Measurements from ENCODE around the gene KCTD5. TPM values are rescaled to one million over a fixed set of nuclear protein-coding genes. Genes with fewer than 3 reads are reported as not detected.

The KCTD5 gene
- total RNA-seq, 1 donor: 16.4 TPM

DNA sequence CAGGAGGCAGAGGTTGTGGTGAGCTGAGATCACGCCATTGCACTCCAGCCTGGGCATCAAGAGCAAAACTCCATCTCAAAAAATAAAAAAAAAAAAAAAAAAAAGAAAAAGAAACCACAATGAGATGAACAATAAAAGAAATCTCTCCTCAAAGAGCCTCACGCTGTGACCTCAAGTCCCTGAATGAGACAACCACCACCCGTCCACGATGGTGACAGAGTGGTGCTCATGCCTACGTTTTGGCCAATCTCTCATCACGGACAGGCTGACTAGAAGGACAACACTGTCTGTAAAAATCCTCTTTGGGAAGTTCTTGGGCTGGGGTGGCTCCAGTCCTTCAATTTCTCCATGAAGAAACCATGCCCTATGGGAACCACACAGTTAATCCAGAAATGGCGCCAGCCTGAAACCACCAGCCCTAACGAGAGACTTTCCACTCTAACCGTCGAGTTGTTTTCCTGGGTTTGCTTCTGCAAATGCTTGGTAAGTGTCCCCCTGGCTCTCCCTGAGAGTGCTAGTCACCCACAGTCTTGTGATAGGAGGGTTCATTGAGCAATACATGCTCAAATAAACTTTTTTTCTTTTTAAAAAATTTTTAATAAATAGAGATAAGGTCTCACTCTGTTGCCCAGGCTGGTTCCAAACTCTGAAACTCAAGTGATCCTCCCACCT lies 52.7 kb downstream of the KCTD5 start:
- TF ChIP-seq, protein P1, sequence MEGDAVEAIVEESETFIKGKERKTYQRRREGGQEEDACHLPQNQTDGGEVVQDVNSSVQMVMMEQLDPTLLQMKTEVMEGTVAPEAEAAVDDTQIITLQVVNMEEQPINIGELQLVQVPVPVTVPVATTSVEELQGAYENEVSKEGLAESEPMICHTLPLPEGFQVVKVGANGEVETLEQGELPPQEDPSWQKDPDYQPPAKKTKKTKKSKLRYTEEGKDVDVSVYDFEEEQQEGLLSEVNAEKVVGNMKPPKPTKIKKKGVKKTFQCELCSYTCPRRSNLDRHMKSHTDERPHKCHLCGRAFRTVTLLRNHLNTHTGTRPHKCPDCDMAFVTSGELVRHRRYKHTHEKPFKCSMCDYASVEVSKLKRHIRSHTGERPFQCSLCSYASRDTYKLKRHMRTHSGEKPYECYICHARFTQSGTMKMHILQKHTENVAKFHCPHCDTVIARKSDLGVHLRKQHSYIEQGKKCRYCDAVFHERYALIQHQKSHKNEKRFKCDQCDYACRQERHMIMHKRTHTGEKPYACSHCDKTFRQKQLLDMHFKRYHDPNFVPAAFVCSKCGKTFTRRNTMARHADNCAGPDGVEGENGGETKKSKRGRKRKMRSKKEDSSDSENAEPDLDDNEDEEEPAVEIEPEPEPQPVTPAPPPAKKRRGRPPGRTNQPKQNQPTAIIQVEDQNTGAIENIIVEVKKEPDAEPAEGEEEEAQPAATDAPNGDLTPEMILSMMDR (IDR thresholded peaks at IDR 0.05; ENCODE audit: insufficient read depth, low read length): no peak
- DNase-seq (ENCODE audit: low read depth): no peak
- H3K4me3 ChIP-seq (ENCODE audit: low read depth, low read length): no peak overlapping the region

DNA sequence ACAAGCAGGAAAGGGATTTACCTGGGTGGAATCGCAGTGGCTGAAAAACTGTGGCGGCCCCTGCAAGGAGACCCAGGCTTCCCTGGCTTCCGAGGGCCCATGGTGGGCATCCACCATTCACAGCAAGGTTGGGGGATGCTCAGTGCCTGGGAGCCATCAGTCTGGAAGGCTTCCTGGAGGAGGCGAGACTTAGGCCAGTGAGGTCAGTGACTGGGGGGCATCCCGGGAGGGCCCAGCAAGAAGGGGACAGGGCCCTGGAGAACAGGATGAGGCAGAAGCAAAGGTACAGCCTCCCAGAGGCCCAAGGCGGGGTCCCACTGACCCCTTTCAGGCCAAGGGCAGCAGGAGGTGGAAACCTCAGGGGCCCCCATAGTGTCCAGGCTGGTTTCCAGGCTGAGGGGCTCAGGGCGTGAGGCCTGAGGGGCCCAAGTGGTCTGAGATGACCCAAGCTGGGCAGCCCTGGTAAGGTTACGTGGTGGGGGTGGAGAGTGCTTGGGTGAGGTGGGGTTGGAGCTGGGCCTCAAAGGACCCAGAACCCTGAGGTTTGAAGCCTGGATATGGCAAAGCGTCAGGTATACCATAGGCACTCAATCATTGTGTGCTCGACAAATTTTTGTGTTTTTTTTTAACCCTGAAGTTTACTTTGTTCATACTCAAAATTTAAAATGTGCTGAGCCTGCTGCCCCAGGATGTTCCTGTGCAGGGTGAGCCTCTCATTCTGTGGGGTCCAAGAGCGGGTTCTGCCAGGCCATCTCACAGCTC lies 54.3 kb downstream of the KCTD5 start:
- TF ChIP-seq, protein P1 (IDR thresholded peaks at IDR 0.05; ENCODE audit: insufficient read depth, low read length): no peak
- H3K4me3 ChIP-seq (ENCODE audit: low read depth, low read length): no peak overlapping the region
- no peak for DNase-seq (ENCODE audit: low read depth)

DNA sequence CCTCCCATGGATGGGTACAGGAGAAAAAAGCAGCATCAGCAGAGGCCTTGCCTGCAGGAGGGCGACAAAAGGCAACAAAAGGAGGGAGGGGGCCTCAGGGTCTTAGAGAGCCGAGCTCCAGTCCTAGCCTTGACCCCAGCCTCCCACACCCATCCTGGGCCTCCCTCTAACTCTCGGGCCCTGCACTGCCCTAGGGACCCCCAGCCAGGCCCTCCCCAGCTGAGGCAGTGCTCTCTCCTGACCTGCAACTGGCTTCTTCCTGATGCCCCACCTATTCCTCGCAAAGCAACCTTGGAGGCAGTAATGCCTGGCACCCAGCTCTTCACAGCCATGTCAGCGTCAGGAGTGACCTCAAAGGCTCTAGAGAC lies 54.9 kb downstream of the KCTD5 start:
- no peak overlapping the region for H3K4me3 ChIP-seq (ENCODE audit: low read depth, low read length)
- TF ChIP-seq, protein P1 (IDR thresholded peaks at IDR 0.05; ENCODE audit: insufficient read depth, low read length): no peak
- no peak for DNase-seq (ENCODE audit: low read depth)

DNA sequence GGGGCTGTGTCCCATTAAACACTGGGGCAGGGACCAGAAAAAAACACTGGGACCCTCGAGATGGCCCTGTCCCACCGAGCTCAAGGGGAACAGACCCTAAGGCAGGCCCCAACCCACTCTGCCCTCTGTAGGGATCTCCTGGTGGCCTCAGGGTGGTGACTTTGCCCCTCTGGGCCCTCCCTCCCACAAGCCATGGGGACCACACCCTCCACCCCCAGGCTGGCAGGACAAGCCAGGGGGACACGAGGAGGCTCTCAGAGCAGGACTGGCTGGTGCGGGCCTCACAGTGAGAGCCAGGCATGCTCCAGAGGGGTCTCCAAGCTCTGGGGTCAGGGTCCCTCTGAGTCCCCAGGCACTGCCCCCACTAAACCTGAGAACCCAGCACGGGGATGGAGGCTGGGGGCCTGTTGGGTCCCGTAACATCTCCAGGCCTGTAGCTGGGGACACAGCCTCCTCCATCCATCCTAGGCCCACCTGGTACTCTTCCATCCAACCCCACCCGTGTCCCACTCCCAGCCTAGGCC lies 55.6 kb downstream of the KCTD5 start:
- TF ChIP-seq, protein P1 (IDR thresholded peaks at IDR 0.05; ENCODE audit: insufficient read depth, low read length): no peak
- no peak overlapping the region for H3K4me3 ChIP-seq (ENCODE audit: low read depth, low read length)
- DNase-seq (ENCODE audit: low read depth): no peak

DNA sequence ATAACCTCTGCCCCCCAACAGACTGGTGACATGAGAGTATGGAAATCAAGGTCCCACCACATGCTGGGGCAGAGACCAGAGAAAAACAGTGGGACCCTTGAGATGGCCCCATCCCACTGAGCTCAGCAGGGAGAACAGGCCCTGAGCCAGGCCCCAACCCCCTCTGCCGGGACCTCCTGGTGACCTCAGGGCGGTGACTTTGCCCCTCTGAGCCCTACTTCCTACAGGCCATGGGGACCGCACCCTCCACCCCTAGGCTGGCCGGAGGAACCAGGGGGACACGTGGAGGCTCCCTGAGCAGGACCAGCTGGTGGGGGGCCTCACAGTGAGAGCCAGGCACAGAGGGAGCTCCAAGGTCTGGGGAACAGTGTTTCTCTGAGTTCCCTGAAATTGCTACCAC lies 56.3 kb downstream of the KCTD5 start:
- DNase-seq (ENCODE audit: low read depth): no peak
- H3K4me3 ChIP-seq (ENCODE audit: low read depth, low read length): no peak overlapping the region
- TF ChIP-seq, protein P1 (IDR thresholded peaks at IDR 0.05; ENCODE audit: insufficient read depth, low read length): no peak

DNA sequence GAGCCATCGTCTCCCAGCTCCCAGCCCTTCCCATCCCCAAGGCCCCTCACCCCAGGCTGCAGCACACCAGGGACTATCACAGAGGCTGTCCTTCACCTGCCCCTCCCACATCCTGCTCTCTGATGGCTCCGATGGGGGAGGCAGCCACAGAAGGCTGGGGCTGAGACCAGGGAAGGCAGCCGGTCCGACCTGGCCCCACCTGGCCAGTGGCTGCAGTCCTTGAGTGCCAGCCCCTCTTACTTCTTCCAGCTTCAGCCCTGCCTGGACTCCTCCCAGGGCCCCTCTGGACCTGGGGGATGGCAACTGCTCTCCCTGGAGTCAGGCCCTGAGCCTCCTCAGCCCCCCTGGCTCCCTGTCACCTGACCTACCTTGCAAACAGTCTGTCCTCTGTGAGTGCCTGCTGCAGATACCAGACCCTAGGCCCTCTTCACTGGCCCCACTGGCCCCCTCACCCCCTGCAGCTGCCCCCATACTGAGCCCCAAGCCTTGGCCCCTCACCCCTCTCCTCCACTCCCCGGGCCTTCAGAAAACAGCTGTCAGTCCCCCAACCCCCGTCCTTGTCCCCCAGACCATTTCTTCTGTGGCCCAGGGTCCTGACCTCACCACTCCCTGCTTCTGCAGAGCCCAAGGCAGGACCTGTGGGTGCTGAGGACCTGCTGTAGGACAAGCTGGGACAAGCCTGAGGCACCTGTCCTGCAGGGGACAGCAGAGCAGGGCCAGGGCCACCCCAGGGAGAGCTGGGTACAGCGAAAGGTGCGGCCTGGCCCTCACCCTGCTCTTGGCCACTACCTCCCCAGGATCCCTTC lies 57.5 kb downstream of the KCTD5 start:
- TF ChIP-seq, protein P1 (IDR thresholded peaks at IDR 0.05; ENCODE audit: insufficient read depth, low read length): no peak
- H3K4me3 ChIP-seq (ENCODE audit: low read depth, low read length): no peak overlapping the region
- DNase-seq (ENCODE audit: low read depth): no peak

Measured in fibroblast of the aortic adventitia (primary cell).